ENCODE measurements around the gene SMIM45.
A peak's percentile ranks its signal among the peaks of the same experiment; 100 is the strongest.
"Not testable (repeated sequence)": the region's sequence is repeated elsewhere in the genome, so short reads cannot be mapped to it uniquely, and the experiment has no call there.

SMIM45 gene

GRCh38 chr22:41935015-41935351 lies 17.0 kb upstream of the SMIM45 start:
- DNase-seq: no peak

- no peak for DNase-seq
Observed at GRCh38 chr22:41935509-41935908, 16.4 kb upstream of the SMIM45 start.

GRCh38 chr22:41936894-41937169 lies 15.1 kb upstream of the SMIM45 start:
- DNase-seq: no peak

- peak; percentile 96 to 98 for DNase-seq
Observed at GRCh38 chr22:41939981-41940831, 11.7 kb upstream of the SMIM45 start.

GRCh38 chr22:41940832-41941765 lies 10.9 kb upstream of the SMIM45 start:
- DNase-seq: peak; percentile 87 to 91

GRCh38 chr22:41943661-41944209 lies 8.2 kb upstream of the SMIM45 start:
- no peak for DNase-seq

GRCh38 chr22:41946629-41947423 lies 5.1 kb upstream of the SMIM45 start, which contains the start of gene CENPM:
TSS of gene CENPM (minus strand) at chr22:41947152. CDS start at chr22:41947076, 76 bp downstream.
- peak; percentile 82 to 88 for DNase-seq

GRCh38 chr22:41947424-41948080 lies 4.4 kb upstream of the SMIM45 start:
- no peak for DNase-seq

- DNase-seq: no peak
Observed at GRCh38 chr22:41948142-41948541, 3.8 kb upstream of the SMIM45 start.

- DNase-seq: not testable (repeated sequence)
Observed at GRCh38 chr22:41948928-41949296, 3.0 kb upstream of the SMIM45 start.

GRCh38 chr22:41949297-41949965 lies 2.5 kb upstream of the SMIM45 start:
- no peak for DNase-seq

GRCh38 chr22:41952713-41953112 lies 763 bp downstream of the SMIM45 start:
- no peak for DNase-seq

- no peak for DNase-seq
Observed at GRCh38 chr22:41957941-41958556, 6.1 kb downstream of the SMIM45 start.

- DNase-seq: no peak
Observed at GRCh38 chr22:41963453-41964111, 11.6 kb downstream of the SMIM45 start.

GRCh38 chr22:41964112-41964491 lies 12.2 kb downstream of the SMIM45 start:
- DNase-seq: no peak

- DNase-seq: no peak
Observed at GRCh38 chr22:41966225-41966606, 14.3 kb downstream of the SMIM45 start.

GRCh38 chr22:41966607-41967240 lies 14.8 kb downstream of the SMIM45 start:
- peak; percentile 54 to 69 for DNase-seq

GRCh38 chr22:41968601-41969000 lies 16.7 kb downstream of the SMIM45 start:
- no peak for DNase-seq

GRCh38 chr22:41969110-41969646 lies 17.2 kb downstream of the SMIM45 start, which contains the start of gene SEPTIN3:
TSS of gene SEPTIN3 (plus strand) at chr22:41969443. CDS start at chr22:41971493, 2,050 bp downstream.
- DNase-seq: no peak

GRCh38 chr22:41970601-41971000 lies 18.7 kb downstream of the SMIM45 start:
- DNase-seq: no peak
